ENCODE results near the gene TMEM59L. TPM values are rescaled to one million over a fixed set of nuclear protein-coding genes. Genes with fewer than 3 reads are reported as not detected.

TMEM59L gene
- total RNA-seq, 4 donors from 2014 or later = 3.1 to 12.6 (median 4.2) TPM; not detected in 1

DNA sequence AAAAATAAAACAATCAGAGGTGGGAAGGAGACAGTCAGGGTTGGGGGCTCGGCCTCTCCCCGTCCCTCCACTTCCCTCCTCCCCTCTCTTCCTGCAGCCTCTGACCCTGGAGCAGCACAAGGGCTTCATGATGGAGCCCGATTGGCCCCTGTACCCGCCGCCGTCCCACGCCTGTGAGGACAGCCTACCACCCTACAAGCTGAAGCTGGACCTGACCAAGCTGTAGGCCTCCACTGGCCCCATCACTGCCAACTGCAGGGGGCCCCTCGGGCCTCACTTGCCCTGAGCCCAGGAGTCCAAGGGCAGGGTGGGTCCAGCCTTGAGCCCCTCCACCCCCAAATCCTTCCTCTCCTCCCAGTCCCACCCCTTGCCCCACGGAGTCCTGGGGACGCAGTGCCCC, 7.6 kb downstream of the TMEM59L start:
- H3K27me3 ChIP-seq = peaks cover 0 to 24% of the 10 kb centered on the region in 2 donors
- WGBS, 2 donors = 86 to 94% methylated on average over 10 of the region's 10 CpGs
- no peak for DNase-seq (ENCODE audit: low spot score in 2 of 2)

GRCh38 chr19:18620902-18621301, 8.2 kb downstream of the TMEM59L start:
- 81 to 85% methylated on average over 6 to 7 of the region's 7 CpGs for WGBS, 2 donors
- no peak for DNase-seq (ENCODE audit: low spot score in 2 of 2)
- Histone ChIP-seq H3K27ac (no peak overlapping the region), H3K4me1 (no peaks in the 10 kb centered on the region), H3K36me3 (no peaks in the 10 kb centered on the region), H3K4me3 (no peak overlapping the region), H3K27me3 (peaks cover 0 to 19% of the 10 kb centered on the region in 2 donors), H3K9me3 (no peaks in the 10 kb centered on the region)
- TF ChIP-seq EP300 (IDR thresholded peaks at IDR 0.05) (no peak), POLR2A (IDR thresholded peaks at IDR 0.05) (no peak)
- TF ChIP-seq, protein P1, sequence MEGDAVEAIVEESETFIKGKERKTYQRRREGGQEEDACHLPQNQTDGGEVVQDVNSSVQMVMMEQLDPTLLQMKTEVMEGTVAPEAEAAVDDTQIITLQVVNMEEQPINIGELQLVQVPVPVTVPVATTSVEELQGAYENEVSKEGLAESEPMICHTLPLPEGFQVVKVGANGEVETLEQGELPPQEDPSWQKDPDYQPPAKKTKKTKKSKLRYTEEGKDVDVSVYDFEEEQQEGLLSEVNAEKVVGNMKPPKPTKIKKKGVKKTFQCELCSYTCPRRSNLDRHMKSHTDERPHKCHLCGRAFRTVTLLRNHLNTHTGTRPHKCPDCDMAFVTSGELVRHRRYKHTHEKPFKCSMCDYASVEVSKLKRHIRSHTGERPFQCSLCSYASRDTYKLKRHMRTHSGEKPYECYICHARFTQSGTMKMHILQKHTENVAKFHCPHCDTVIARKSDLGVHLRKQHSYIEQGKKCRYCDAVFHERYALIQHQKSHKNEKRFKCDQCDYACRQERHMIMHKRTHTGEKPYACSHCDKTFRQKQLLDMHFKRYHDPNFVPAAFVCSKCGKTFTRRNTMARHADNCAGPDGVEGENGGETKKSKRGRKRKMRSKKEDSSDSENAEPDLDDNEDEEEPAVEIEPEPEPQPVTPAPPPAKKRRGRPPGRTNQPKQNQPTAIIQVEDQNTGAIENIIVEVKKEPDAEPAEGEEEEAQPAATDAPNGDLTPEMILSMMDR (IDR thresholded peaks at IDR 0.05) = no peak

More for the DNA sequence above, 7.6 kb downstream of the TMEM59L start:
- TF ChIP-seq POLR2A (IDR thresholded peaks at IDR 0.05) (no peak), EP300 (IDR thresholded peaks at IDR 0.05) (no peak)
- TF ChIP-seq, protein P1 (IDR thresholded peaks at IDR 0.05) = no peak
- no peaks in the 10 kb centered on the region for H3K4me1 ChIP-seq
- H3K36me3 ChIP-seq = no peaks in the 10 kb centered on the region
- no peak overlapping the region for H3K27ac ChIP-seq
- no peaks in the 10 kb centered on the region for H3K9me3 ChIP-seq
- H3K4me3 ChIP-seq = no peak overlapping the region

DNA sequence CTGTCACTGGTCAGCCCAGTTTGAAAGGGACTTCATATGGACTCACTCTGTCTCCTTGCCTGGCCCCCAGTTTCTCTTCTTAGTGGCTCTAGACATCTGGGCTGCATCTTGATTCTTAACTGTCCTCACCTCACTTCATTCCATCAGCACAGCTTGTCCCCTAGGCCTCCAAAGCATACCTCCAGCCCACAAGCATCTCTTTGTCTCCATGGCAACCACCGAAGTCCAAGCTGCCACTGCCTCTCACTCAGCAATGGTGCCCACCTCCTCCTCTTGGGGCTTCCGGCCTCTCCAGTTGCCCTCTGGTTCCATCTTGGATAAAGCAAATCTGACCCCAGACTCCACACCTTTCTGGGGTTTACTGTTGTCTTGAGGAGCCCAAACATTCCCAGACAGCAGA, 14.2 kb downstream of the TMEM59L start:
- 64 to 65% methylated on average over 2 of the region's 2 CpGs for WGBS, 2 donors
- Histone ChIP-seq H3K4me1 (peaks cover 0 to 13% (median 5%) of the 10 kb centered on the region in 4 donors), H3K9me3 (no peaks in the 10 kb centered on the region), H3K27me3 (no peaks in the 10 kb centered on the region), H3K4me3 (no peak overlapping the region), H3K36me3 (no peaks in the 10 kb centered on the region), H3K27ac (no peak overlapping the region)
- TF ChIP-seq, protein P1 (IDR thresholded peaks at IDR 0.05) = no peak
- TF ChIP-seq POLR2A (IDR thresholded peaks at IDR 0.05) (no peak), EP300 (IDR thresholded peaks at IDR 0.05) (no peak)
- no peak for DNase-seq (ENCODE audit: low spot score in 2 of 2)

DNA sequence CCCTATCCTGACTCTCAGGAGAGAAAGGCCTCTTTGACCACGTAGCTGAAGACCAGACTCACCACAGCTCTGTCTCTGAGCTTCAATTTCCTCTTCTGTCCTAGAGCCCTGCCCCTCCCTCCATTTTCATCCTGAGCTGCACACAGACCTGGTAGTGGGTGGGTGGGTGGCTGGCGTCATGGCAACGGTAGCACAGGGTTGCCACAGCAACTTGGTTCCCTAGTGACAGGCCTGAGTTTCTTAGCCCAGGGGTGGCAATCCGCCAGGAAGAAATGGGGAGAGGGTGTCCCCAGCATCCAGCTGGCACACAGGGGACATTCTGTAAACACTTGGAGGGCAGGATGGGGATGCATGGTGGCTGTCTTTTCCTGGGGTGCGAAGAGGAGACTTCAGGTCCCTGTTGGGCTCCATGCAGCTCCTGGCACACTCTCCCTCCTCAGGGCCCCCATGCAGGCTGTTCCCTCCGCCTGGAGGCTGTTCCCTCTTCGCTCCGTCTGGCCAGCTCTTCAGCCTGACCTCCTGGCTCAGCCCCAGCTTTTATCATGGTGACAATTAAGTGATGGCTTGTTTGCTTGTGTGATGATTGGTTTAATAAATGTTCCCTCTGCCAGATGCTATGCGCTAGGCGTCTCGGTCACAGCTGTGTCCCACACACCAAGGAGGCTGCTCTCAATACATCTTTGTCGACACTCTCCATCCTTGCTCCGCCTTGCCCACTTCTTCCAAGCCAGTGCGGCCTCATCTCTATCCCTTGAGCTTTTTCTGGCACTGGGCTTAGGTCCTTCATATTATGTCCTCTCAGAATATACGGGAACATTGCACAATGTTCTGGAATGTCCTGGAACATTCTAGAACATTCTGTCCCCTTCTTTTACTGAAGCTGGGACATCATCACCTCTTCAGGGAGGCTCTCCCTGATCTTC, 16.8 kb downstream of the TMEM59L start:
- TF ChIP-seq POLR2A (IDR thresholded peaks at IDR 0.05) (no peak), EP300 (IDR thresholded peaks at IDR 0.05) (peak; percentile 92 to 97)
- TF ChIP-seq, protein P1 (IDR thresholded peaks at IDR 0.05) = no peak
- DNase-seq (ENCODE audit: low spot score in 2 of 2) = peak; percentile 53 to 72
- no peaks in the 10 kb centered on the region for H3K36me3 ChIP-seq
- no peak overlapping the region for H3K4me3 ChIP-seq
- no peaks in the 10 kb centered on the region for H3K27me3 ChIP-seq
- no peaks in the 10 kb centered on the region for H3K9me3 ChIP-seq
- peak overlapping the region in 2 of 4 donors; percentile 11 to 67 for H3K27ac ChIP-seq
- 52 to 60% methylated on average over 15 of the region's 15 CpGs for WGBS, 2 donors
- H3K4me1 ChIP-seq = peaks cover 0 to 13% (median 5%) of the 10 kb centered on the region in 4 donors

GRCh38 chr19:18633321-18633720, 20.7 kb downstream of the TMEM59L start:
- DNase-seq (ENCODE audit: low spot score in 2 of 2) = no peak
- Histone ChIP-seq H3K9me3 (no peaks in the 10 kb centered on the region), H3K4me3 (no peak overlapping the region), H3K27me3 (no peaks in the 10 kb centered on the region), H3K36me3 (no peaks in the 10 kb centered on the region), H3K4me1 (peaks cover 0 to 42% (median 19%) of the 10 kb centered on the region in 4 donors), H3K27ac (no peak overlapping the region)
- WGBS, 2 donors = 71 to 74% methylated on average over 7 to 8 of the region's 8 CpGs
- TF ChIP-seq POLR2A (IDR thresholded peaks at IDR 0.05) (no peak), EP300 (IDR thresholded peaks at IDR 0.05) (no peak)
- TF ChIP-seq, protein P1 (IDR thresholded peaks at IDR 0.05) = no peak

Measured in tibial nerve (tissue), 4 donors.